GM23338 (cell line): Measurements from ENCODE around the gene SLC9A9. TPM values are rescaled to one million over a fixed set of nuclear protein-coding genes. Genes with fewer than 3 reads are reported as not detected.

Experiments
- ATAC-seq: fragments of 200-7000 bp; cut with Tn5 transposase; 3 replicates; pipeline ENCODE4 v1.9.1; 2020
- DNase-seq: peaks from one replicate; pipeline ENCODE4 v3.0.0-alpha.2; 2015; ENCODE audit warnings: low spot score
- H2AFZ ChIP-seq: fragments of 200-600 bp; sonication (generic); 2 replicates; pipeline ENCODE4 v1.8.0; 2016; ENCODE audit warnings: antibody characterized with exemption, mild to moderate bottlenecking, moderate library complexity
- H3F3A ChIP-seq: fragments of 200-600 bp; sonication (generic); replicated peaks from 2 replicates; pipeline ENCODE4 v1.8.0; 2017; ENCODE audit warnings: antibody characterized with exemption, mixed run types, low read depth
- H3K27ac ChIP-seq: fragments of 200-600 bp; sonication (generic); 2 replicates; pipeline ENCODE4 v1.6.1; 2016; ENCODE audit warnings: low read depth
- H3K27me3 ChIP-seq: fragments of 200-600 bp; sonication (generic); 2 replicates; pipeline ENCODE4 v1.8.0; 2016; ENCODE audit warnings: mild to moderate bottlenecking, mixed run types, moderate library complexity; ENCODE audit not compliant: insufficient read depth
- H3K36me3 ChIP-seq: fragments of 200-600 bp; sonication (generic); 2 replicates; pipeline ENCODE4 v1.8.0; 2016; ENCODE audit warnings: mild to moderate bottlenecking; ENCODE audit not compliant: insufficient read depth
- H3K4me1 ChIP-seq: fragments of 200-600 bp; sonication (generic); 2 replicates; pipeline ENCODE4 v1.8.0; 2016; ENCODE audit warnings: mild to moderate bottlenecking, moderate library complexity; ENCODE audit not compliant: insufficient read depth
- H3K4me2 ChIP-seq: fragments of 200-600 bp; sonication (generic); 2 replicates; pipeline ENCODE4 v1.7.1; 2017; ENCODE audit warnings: mixed run types
- H3K4me3 ChIP-seq: fragments of 200-600 bp; sonication (generic); 2 replicates; pipeline ENCODE4 v1.6.1; 2016; ENCODE audit warnings: mixed run types
- H3K79me2 ChIP-seq: fragments of 200-600 bp; sonication (generic); replicated peaks from 2 replicates; pipeline ENCODE4 v1.8.0; 2017; ENCODE audit warnings: mild to moderate bottlenecking; ENCODE audit not compliant: insufficient read depth
- H3K9me2 ChIP-seq: fragments of 200-600 bp; sonication (generic); 2 replicates; pipeline ENCODE4 v1.8.0; 2017; ENCODE audit not compliant: insufficient read depth
- H4K20me1 ChIP-seq: fragments of 200-600 bp; sonication (generic); replicated peaks from 2 replicates; pipeline ENCODE4 v1.8.0; 2017; ENCODE audit warnings: mild to moderate bottlenecking; ENCODE audit not compliant: insufficient read depth
- H3K27ac Mint-ChIP-seq: 2 replicates; pipeline ENCODE4 v1.8.0; 2020; ENCODE audit warnings: inconsistent platforms, mild to moderate bottlenecking, moderate library complexity, mixed read lengths
- H3K27me3 Mint-ChIP-seq: 3 replicates; pipeline ENCODE4 v1.8.0; 2022; ENCODE audit warnings: low read depth, mild to moderate bottlenecking, moderate library complexity, mixed read lengths, inconsistent platforms; ENCODE audit not compliant: insufficient read depth, poor library complexity
- H3K36me3 Mint-ChIP-seq: 3 replicates; pipeline ENCODE4 v1.8.0; 2021; ENCODE audit warnings: low read depth, mild to moderate bottlenecking, inconsistent platforms, moderate library complexity, mixed read lengths
- H3K4me1 Mint-ChIP-seq: 3 replicates; pipeline ENCODE4 v1.8.0; 2020; ENCODE audit warnings: mild to moderate bottlenecking, inconsistent platforms, mixed read lengths
- H3K4me3 Mint-ChIP-seq: 3 replicates; pipeline ENCODE4 v1.8.0; 2021; ENCODE audit warnings: moderate library complexity, mild to moderate bottlenecking, inconsistent platforms, mixed read lengths
- H3K9me3 Mint-ChIP-seq: 3 replicates; pipeline ENCODE4 v1.8.0; 2020; ENCODE audit warnings: moderate library complexity, mild to moderate bottlenecking, inconsistent platforms, mixed read lengths
- CTCF ChIP-seq, 2 experiments: fragments of 200-600 bp in 1 of 2; sonication (generic) in 1 of 2; conservative IDR thresholded peaks; 2 replicates each; pipeline versions ENCODE4 v1.5.1 to v1.6.1; 2016 to 2017; ENCODE audit warnings: antibody characterized with exemption in 2 of 2, low read depth in 2 of 2, mild to moderate bottlenecking in 2 of 2, moderate library complexity in 1 of 2
- ETS1 ChIP-seq: IDR thresholded peaks from 2 replicates; pipeline ENCODE4 v1.6.1; 2016; ENCODE audit warnings: antibody characterized with exemption
- EZH2 ChIP-seq: fragments of 200-600 bp; sonication (generic); IDR thresholded peaks from one replicate; pipeline ENCODE4 v1.8.0; 2017; ENCODE audit warnings: antibody characterized with exemption, mild to moderate bottlenecking, low read depth; ENCODE audit not compliant: unreplicated experiment
- JUNB ChIP-seq: IDR thresholded peaks from one replicate; pipeline ENCODE4 v1.6.1; 2016; ENCODE audit warnings: antibody characterized with exemption; ENCODE audit not compliant: unreplicated experiment
- NANOG ChIP-seq: IDR thresholded peaks from 2 replicates; pipeline ENCODE4 v1.6.1; 2016; ENCODE audit warnings: antibody characterized with exemption, borderline replicate concordance
- REST ChIP-seq: IDR thresholded peaks from one replicate; pipeline ENCODE4 v1.6.1; 2018; ENCODE audit warnings: antibody characterized with exemption; ENCODE audit not compliant: unreplicated experiment
- STAT1 ChIP-seq: IDR thresholded peaks from one replicate; pipeline ENCODE4 v1.6.1; 2016; ENCODE audit warnings: antibody characterized with exemption; ENCODE audit not compliant: unreplicated experiment
- ZNF114 ChIP-seq: fragments of 250-450 bp; sonication (Bioruptor Pico); IDR thresholded peaks from 2 replicates; pipeline ENCODE4 v1.5.0; 2020; ENCODE audit warnings: mild to moderate bottlenecking, moderate library complexity
- ZNF331 ChIP-seq: fragments of 250-450 bp; sonication (Bioruptor Pico); IDR thresholded peaks from 2 replicates; pipeline ENCODE4 v1.5.0; 2020; ENCODE audit warnings: low read depth, mild to moderate bottlenecking, moderate library complexity
- ZNF462 ChIP-seq: fragments of 250-450 bp; sonication (Bioruptor Pico); IDR thresholded peaks from 2 replicates; pipeline ENCODE4 v1.5.0; 2020; ENCODE audit warnings: mild to moderate bottlenecking, moderate library complexity
- polyA plus RNA-seq: library from polyadenylated mRNA; unstranded; fragments of >200 nt; fragmentation: Nextera tagmentation; extraction: Ambion mirVana; gene quantifications from 2 replicates; pipeline ENCODE4 v1.2.1, GENCODE V29; 2016
- total RNA-seq: library from RNA; depleted of rRNA; stranded (reverse); fragments of >200 nt; shearing (Covaris generic); gene quantifications from 2 replicates; pipeline ENCODE4 v1.2.3, GENCODE V29; 2014

SLC9A9 gene
- total and polyA plus RNA-seq, 2 experiments from 2014 or later: 1.3 to 1.6 TPM

- ATAC-seq: no peak
- H3K27me3 Mint-ChIP-seq: peaks cover 6% of the 10 kb centered on the region
- Histone ChIP-seq H3F3A (no peaks in the 10 kb centered on the region), H2AFZ (no peak overlapping the region), H3K79me2 (no peaks in the 10 kb centered on the region), H3K4me3 (no peak overlapping the region), H4K20me1 (no peaks in the 10 kb centered on the region), H3K4me1 (peaks cover 8% of the 10 kb centered on the region; the same call in 1 of the 2 replicates), H3K9me2 (0 out of 2 replicates have a peak, but pooled peaks cover 3% of the 10 kb centered on the region), H3K27ac (no peak overlapping the region), H3K4me2 (no peak overlapping the region), H3K36me3 (no peaks in the 10 kb centered on the region), H3K27me3 (no peaks in the 10 kb centered on the region)
- no peaks in the 10 kb centered on the region for H3K9me3 Mint-ChIP-seq
- no peak overlapping the region for H3K4me3 Mint-ChIP-seq
- H3K27ac Mint-ChIP-seq: no peak overlapping the region
- TF ChIP-seq STAT1 (no peak), NANOG (no peak), ETS1 (no peak), JUNB (no peak), REST (no peak), ZNF462 (CRISPR knock-in tag) (no peak), EZH2 (no peak), ZNF114 (CRISPR knock-in tag) (no peak), CTCF (conservative IDR thresholded peaks at IDR 0.05; ENCODE audit: low read depth in 2 of 2) (no peak), ZNF331 (CRISPR knock-in tag) (no peak)
- no peak for DNase-seq
- peaks cover 23% of the 10 kb centered on the region for H3K4me1 Mint-ChIP-seq
- no peaks in the 10 kb centered on the region for H3K36me3 Mint-ChIP-seq
These were observed 7.6 kb downstream of the SLC9A9 start for GRCh38 chr3:143840636-143841035.
